HG02852 (cell line): ENCODE measurements around the gene C5orf52.
"Not testable (repeated sequence)": the region's sequence is repeated elsewhere in the genome, so short reads cannot be mapped to it uniquely, and the experiment has no call there.

Experiments
- ATAC-seq: cut with Tn5 transposase; IDR thresholded peaks from one replicate; pipeline ENCODE4 v1.9.1; 2021; ENCODE audit warnings: mild to moderate bottlenecking, moderate library complexity; ENCODE audit not compliant: unreplicated experiment

The C5orf52 gene

GRCh38 chr5:157719245-157719644 is 47.9 kb downstream of the C5orf52 start:
- no peak for ATAC-seq

GRCh38 chr5:157721159-157721558 is 49.8 kb downstream of the C5orf52 start:
- no peak for ATAC-seq

GRCh38 chr5:157722895-157723294 is 51.6 kb downstream of the C5orf52 start:
- not testable (repeated sequence) for ATAC-seq

GRCh38 chr5:157726607-157727006 is 55.3 kb downstream of the C5orf52 start:
- not testable (repeated sequence) for ATAC-seq

GRCh38 chr5:157727858-157728257 is 56.5 kb downstream of the C5orf52 start:
- ATAC-seq, result not testable (repeated sequence)
